MM.1S (cell line): ENCODE data around the gene TMEM62.

ENCODE experiments used
- CTCF ChIP-seq: fragments of 300-600 bp; sonication (generic); IDR thresholded peaks from 2 replicates; pipeline ENCODE4 v1.5.1; 2016; ENCODE audit warnings: antibody characterized with exemption, low read length, mixed read lengths
- EZH2phosphoT487 ChIP-seq: fragments of 300-600 bp; sonication (generic); IDR thresholded peaks from 2 replicates; pipeline ENCODE4 v1.6.1; 2018; ENCODE audit warnings: antibody characterized with exemption, low read length

- TF ChIP-seq CTCF (no peak), EZH2phosphoT487 (no peak)
Observed at GRCh38 chr15:43150191-43150929, 17.0 kb downstream of the TMEM62 start.
